HCT116 (cell line): ENCODE results near the gene LCN1. TPM values are rescaled to one million over a fixed set of nuclear protein-coding genes. Genes with fewer than 3 reads are reported as not detected.

Experiments used
- ATAC-seq: fragments of 200-7000 bp; cut with Tn5 transposase; 2 replicates; pipeline ENCODE4 v1.9.1; 2020; ENCODE audit warnings: mild to moderate bottlenecking, moderate library complexity
- BruUV-seq: library from RNA; stranded (reverse); fragments of 400-500 nt; replicated peaks from 2 replicates; lab custom pipeline; 2021; lab: Mats Ljungman, UMichigan
- CTCF ChIA-PET: fragments of 300-600 bp; sonication (Branson Sonifier 250); formaldehyde crosslinking; loops from one replicate; lab custom pipeline; 2021; ENCODE audit warnings: antibody characterized with exemption; lab: Charles Lee
- POLR2A ChIA-PET: fragments of 300-600, 350-600 bp; sonication (Branson Sonifier 250); formaldehyde crosslinking; loops from one replicate; lab custom pipeline; 2021; ENCODE audit warnings: antibody characterized with exemption; lab: Charles Lee
- RAD21 ChIA-PET, 2 experiments: fragments of 300-600 bp; sonication (Branson Sonifier 250); formaldehyde crosslinking; loops; one replicate each; lab custom pipeline; 2023; ENCODE audit warnings: low total read pairs in 2 of 2; ENCODE audit not compliant: uncharacterized antibody in 2 of 2, unreplicated experiment in 2 of 2, low non-redundant PET in 1 of 2; lab: Charles Lee
- DNase-seq: peaks from one replicate; pipeline ENCODE4 v3.0.0-alpha.2; 2010; ENCODE audit warnings: low read depth, low spot score
- H2AFZ ChIP-seq: fragments of 200-600 bp; shearing (Covaris generic), sonication (generic); 2 replicates; pipeline ENCODE4 v1.6.1; 2017; ENCODE audit warnings: low read depth, mixed run types, mixed read lengths, antibody characterized with exemption, low read length; ENCODE audit not compliant: poor library complexity, severe bottlenecking
- H3K27ac ChIP-seq: 2 replicates; pipeline ENCODE4 v1.5.1; 2012; ENCODE audit warnings: low read depth, low read length
- H3K27me3 ChIP-seq: fragments of 200-600 bp; sonication (generic); 2 replicates; pipeline ENCODE4 v1.6.1; 2016; ENCODE audit warnings: mixed run types, low read length, mixed read lengths; ENCODE audit not compliant: insufficient read depth
- H3K36me3 ChIP-seq, 2 experiments: fragments of 200-500 bp in 1 of 2; fragments of 200-600 bp in 1 of 2; sonication (Bioruptor generic) in 1 of 2; sonication (generic) in 1 of 2; 2 replicates each; pipeline versions ENCODE4 v1.5.1 to v1.6.1; 2014 to 2016; ENCODE audit warnings: low read length in 2 of 2, inconsistent platforms in 1 of 2, mixed read lengths in 1 of 2, mixed run types in 1 of 2; ENCODE audit not compliant: insufficient read depth in 2 of 2, control insufficient read depth in 1 of 2
- H3K4me1 ChIP-seq, 2 experiments: fragments of 200-600 bp in 1 of 2; sonication (generic) in 1 of 2; 2 replicates each; pipeline versions ENCODE4 v1.5.1 to v1.6.1; 2012 to 2017; ENCODE audit warnings: low read length in 2 of 2, inconsistent platforms in 1 of 2, mild to moderate bottlenecking in 1 of 2, mixed read lengths in 1 of 2, mixed run types in 1 of 2, moderate library complexity in 1 of 2; ENCODE audit not compliant: insufficient read depth in 2 of 2, control insufficient read depth in 1 of 2
- H3K4me2 ChIP-seq: fragments of 200-600 bp; sonication (generic); 2 replicates; pipeline ENCODE4 v1.6.1; 2017; ENCODE audit warnings: mixed run types, low read length, mixed read lengths
- H3K4me3 ChIP-seq, 2 experiments: fragments of 200-600 bp in 1 of 2; sonication (generic) in 1 of 2; replicated peaks in 1 of 2; 2 replicates each; pipeline ENCODE4 v1.5.1; 2011 to 2016; ENCODE audit warnings: low read length in 2 of 2, control low read depth in 1 of 2, low read depth in 1 of 2, mild to moderate bottlenecking in 1 of 2, mixed read lengths in 1 of 2, mixed run types in 1 of 2
- H3K79me2 ChIP-seq: fragments of 200-600 bp; sonication (generic); 2 replicates; pipeline ENCODE4 v1.6.1; 2017; ENCODE audit warnings: mild to moderate bottlenecking, mixed run types, low read length, moderate library complexity, mixed read lengths; ENCODE audit not compliant: insufficient read depth
- H3K9ac ChIP-seq: fragments of 200-600 bp; sonication (generic); 2 replicates; pipeline ENCODE4 v1.6.1; 2016; ENCODE audit warnings: low read length, mixed read lengths
- H3K9me2 ChIP-seq: fragments of 200-600 bp; sonication (generic), shearing (Covaris generic); 2 replicates; pipeline ENCODE4 v1.6.1; 2017; ENCODE audit warnings: mixed run types, mild to moderate bottlenecking, moderate library complexity; ENCODE audit not compliant: insufficient read depth
- H3K9me3 ChIP-seq, 2 experiments: fragments of 200-500 bp in 1 of 2; fragments of 200-600 bp in 1 of 2; sonication (Bioruptor generic) in 1 of 2; sonication (generic) in 1 of 2; 2 replicates each; pipeline ENCODE4 v1.6.1; 2014 to 2017; ENCODE audit warnings: low read length in 2 of 2, mixed read lengths in 2 of 2, inconsistent platforms in 1 of 2, low read depth in 1 of 2, mild to moderate bottlenecking in 1 of 2, mixed run types in 1 of 2, moderate library complexity in 1 of 2; ENCODE audit not compliant: control insufficient read depth in 1 of 2, insufficient read depth in 1 of 2
- H4K20me1 ChIP-seq: fragments of 200-600 bp; sonication (generic), shearing (Covaris generic); 2 replicates; pipeline ENCODE4 v1.6.1; 2017; ENCODE audit warnings: mixed run types, mild to moderate bottlenecking, moderate library complexity; ENCODE audit not compliant: insufficient read depth
- CTCF ChIP-seq, 3 experiments: fragments of 200-600 bp in 1 of 3; sonication (generic) in 1 of 3; IDR thresholded peaks in 2 of 3; conservative IDR thresholded peaks in 1 of 3; 2 replicates each; pipeline ENCODE4 v1.5.1; 2012 to 2017; ENCODE audit warnings: low read depth in 2 of 3, low read length in 2 of 3, antibody characterized with exemption in 1 of 3, borderline replicate concordance in 1 of 3, control low read depth in 1 of 3, mild to moderate bottlenecking in 1 of 3, mixed read lengths in 1 of 3, mixed run types in 1 of 3, moderate library complexity in 1 of 3; ENCODE audit not compliant: insufficient read depth in 1 of 3
- ELF1 ChIP-seq: IDR thresholded peaks from 2 replicates; pipeline ENCODE4 v1.6.1; 2012; ENCODE audit warnings: low read depth, borderline replicate concordance
- EZH2phosphoT487 ChIP-seq: fragments of 200-600 bp; IDR thresholded peaks from 2 replicates; pipeline ENCODE4 v1.6.1; 2018; ENCODE audit warnings: antibody characterized with exemption, borderline replicate concordance
- RAD21 ChIP-seq: IDR thresholded peaks from 2 replicates; pipeline ENCODE4 v1.6.1; 2012; ENCODE audit warnings: low read depth, mild to moderate bottlenecking
- REST ChIP-seq: IDR thresholded peaks from 2 replicates; pipeline ENCODE4 v1.6.1; 2012; ENCODE audit warnings: low read depth
- SP1 ChIP-seq: IDR thresholded peaks from 2 replicates; pipeline ENCODE4 v1.6.1; 2012; ENCODE audit warnings: low read depth
- SRF ChIP-seq: IDR thresholded peaks from 2 replicates; pipeline ENCODE4 v1.6.1; 2012; ENCODE audit warnings: low read depth
- ZBTB33 ChIP-seq: IDR thresholded peaks from 2 replicates; pipeline ENCODE4 v1.6.1; 2011; ENCODE audit warnings: mild to moderate bottlenecking, low read length, moderate library complexity; ENCODE audit not compliant: insufficient replicate concordance; ENCODE audit errors: extremely low read depth
- ZFX ChIP-seq: fragments of 450-650 bp; IDR thresholded peaks from 2 replicates; pipeline ENCODE4 v1.6.1; 2017
- intact Hi-C: fragments of 100-400 bp; cut with micrococcal nuclease; formaldehyde crosslinking; loops from 2 replicates; pipeline ENCODE4 v1.10.0; 2022
- total RNA-seq: library from RNA; stranded (reverse); gene quantifications from one replicate; pipeline ENCODE4 v1.2.1, GENCODE V29; 2021; ENCODE audit not compliant: unreplicated experiment

Gene LCN1
- total RNA-seq, 1 experiment from 2014 or later: not detected

GRCh38 chr9:135555910-135556309, 34.7 kb downstream of the LCN1 start:
- Histone ChIP-seq H3K36me3 (no peaks in the 10 kb centered on the region), H3K27me3 (0 out of 2 replicates have a peak, but pooled peaks cover 2% of the 10 kb centered on the region), H4K20me1 (no peaks in the 10 kb centered on the region), H3K9me2 (no peaks in the 10 kb centered on the region), H3K4me3 (no peak overlapping the region), H2AFZ (no peak overlapping the region), H3K9ac (no peak overlapping the region), H3K27ac (no peak overlapping the region), H3K79me2 (no peaks in the 10 kb centered on the region), H3K9me3 (no peaks in the 10 kb centered on the region), H3K4me2 (no peak overlapping the region), H3K4me1 (no peaks in the 10 kb centered on the region)
- RAD21 ChIA-PET: no interaction called here
- DNase-seq (no peak), ATAC-seq (no peak)
- POLR2A ChIA-PET: no interaction called here
- intact Hi-C loops: no loop called here
- BruUV-seq: no TSS peak
- TF ChIP-seq ELF1: no peak
- no peak for TF ChIP-seq SP1
- no peak for TF ChIP-seq CTCF (IDR thresholded peaks at IDR 0.05 in 2 of 3, conservative IDR thresholded peaks at IDR 0.05 in 1 of 3; ENCODE audit: borderline replicate concordance in 1 of 3, insufficient read depth in 1 of 3, low read depth in 2 of 3, low read length in 2 of 3)
- CTCF ChIA-PET: no interaction called here

GRCh38 chr9:135559606-135560005, 38.4 kb downstream of the LCN1 start:
- ChIA-PET POLR2A (no interaction called here), CTCF (no interaction called here), RAD21 (no interaction called here)
- Histone ChIP-seq H3K79me2 (no peaks in the 10 kb centered on the region), H3K27me3 (0 out of 2 replicates have a peak, but pooled peaks cover 2% of the 10 kb centered on the region), H3K9me3 (no peaks in the 10 kb centered on the region), H4K20me1 (no peaks in the 10 kb centered on the region), H3K36me3 (no peaks in the 10 kb centered on the region), H3K27ac (no peak overlapping the region), H3K9ac (no peak overlapping the region), H3K4me2 (no peak overlapping the region), H2AFZ (no peak overlapping the region), H3K9me2 (no peaks in the 10 kb centered on the region), H3K4me3 (no peak overlapping the region), H3K4me1 (no peaks in the 10 kb centered on the region)
- intact Hi-C loops: no loop called here
- no TSS peak for BruUV-seq
- DNase-seq (no peak), ATAC-seq (no peak)
- no peak for TF ChIP-seq EZH2phosphoT487
- TF ChIP-seq CTCF (IDR thresholded peaks at IDR 0.05 in 2 of 3, conservative IDR thresholded peaks at IDR 0.05 in 1 of 3; ENCODE audit: borderline replicate concordance in 1 of 3, insufficient read depth in 1 of 3, low read depth in 2 of 3, low read length in 2 of 3): no peak
- TF ChIP-seq SRF: no peak
- TF ChIP-seq ZBTB33: no peak
- TF ChIP-seq REST: no peak
- TF ChIP-seq ZFX: no peak
- TF ChIP-seq RAD21: no peak
